Measurements from ENCODE around the gene ANKRD13B. TPM values are rescaled to one million over a fixed set of nuclear protein-coding genes. Genes with fewer than 3 reads are reported as not detected.

ANKRD13B gene
- total RNA-seq, 1 experiment from 2014 or later = 17.9 TPM

- peak; percentile 93 for TF ChIP-seq CTCF (IDR thresholded peaks at IDR 0.05; ENCODE audit: unreplicated experiment)
- no TSS peak for BruUV-seq (replicated peaks)
- Mint-ChIP-seq H3K27ac (ENCODE audit: low read depth, unreplicated experiment) (peak overlapping the region; percentile 85), H3K27me3 (ENCODE audit: insufficient read depth, unreplicated experiment) (no peaks in the 10 kb centered on the region), H3K9me3 (ENCODE audit: unreplicated experiment) (no peaks in the 10 kb centered on the region), H3K4me1 (ENCODE audit: insufficient read depth, unreplicated experiment) (peaks cover 23% of the 10 kb centered on the region), H3K36me3 (ENCODE audit: insufficient read depth, unreplicated experiment) (peaks cover 12% of the 10 kb centered on the region), H3K4me3 (ENCODE audit: unreplicated experiment) (peak overlapping the region; percentile 82)
- POLR2A ChIA-PET = interaction anchor here (0.6 to 4.8 kb wide), 17 partner anchors 9 to 866 kb away, joined by 3 to 81 read pairs (median 8); partner anchors contain the start of genes ABHD15, NUFIP2, SSH2 and TAOK1
- CTCF ChIA-PET = interaction anchor here (0.6 to 5.0 kb wide), 29 partner anchors 11 to 1112 kb away, joined by 3 to 89 read pairs (median 3); partner anchors contain the start of genes ABHD15 and TP53I13
- intact Hi-C loops (cut with micrococcal nuclease) = loop anchor here (1.0 to 2.0 kb wide), 5 partner anchors 12 to 339 kb away; partner anchors contain the start of genes SSH2 and TP53I13
- peak; percentile 90 for DNase-seq (ENCODE audit: unreplicated experiment)
Observed at GRCh38 chr17:29591737-29592608, 959 bp upstream of the ANKRD13B start.

GRCh38 chr17:29593591-29594518 lies 923 bp downstream of the ANKRD13B start:
- ChIA-PET POLR2A (interaction anchor here (1.0 to 4.8 kb wide), 7 partner anchors 11 to 224 kb away, joined by 3 to 81 read pairs (median 14); partner anchors contain the start of genes ABHD15 and TP53I13), CTCF (interaction anchor here (0.7 to 5.0 kb wide), 11 partner anchors 11 to 500 kb away, joined by 3 to 89 read pairs (median 5); partner anchors contain the start of genes ABHD15 and TP53I13)
- no peaks in the 10 kb centered on the region for H3K9me3 Mint-ChIP-seq (ENCODE audit: unreplicated experiment)
- BruUV-seq (replicated peaks) = no TSS peak
- intact Hi-C loops (cut with micrococcal nuclease) = loop anchor here (2.0 kb wide), 1 partner anchor 45 kb away; no protein-coding TSS in a partner anchor
- no peaks in the 10 kb centered on the region for H3K27me3 Mint-ChIP-seq (ENCODE audit: insufficient read depth, unreplicated experiment)
- H3K4me1 Mint-ChIP-seq (ENCODE audit: insufficient read depth, unreplicated experiment) = peaks cover 12% of the 10 kb centered on the region
- peak; percentile 43 for DNase-seq (ENCODE audit: unreplicated experiment)
- H3K36me3 Mint-ChIP-seq (ENCODE audit: insufficient read depth, unreplicated experiment) = peaks cover 7% of the 10 kb centered on the region
- peak overlapping the region; percentile 82 for H3K4me3 Mint-ChIP-seq (ENCODE audit: unreplicated experiment)
- TF ChIP-seq CTCF (IDR thresholded peaks at IDR 0.05; ENCODE audit: unreplicated experiment) = peak; percentile 24
- H3K27ac Mint-ChIP-seq (ENCODE audit: low read depth, unreplicated experiment) = no peak overlapping the region

GRCh38 chr17:29594519-29595090 lies 1.7 kb downstream of the ANKRD13B start:
- DNase-seq (ENCODE audit: unreplicated experiment) = no peak
- intact Hi-C loops (cut with micrococcal nuclease) = no loop called here
- POLR2A ChIA-PET = interaction anchor here (1.0 to 4.8 kb wide), 5 partner anchors 13 to 45 kb away, joined by 3 to 43 read pairs (median 11); partner anchors contain the start of genes ABHD15 and TP53I13
- CTCF ChIA-PET = interaction anchor here (1.0 to 5.0 kb wide), 6 partner anchors 12 to 55 kb away, joined by 3 to 57 read pairs (median 4); partner anchors contain the start of genes ABHD15 and TP53I13
- Mint-ChIP-seq H3K27ac (ENCODE audit: low read depth, unreplicated experiment) (no peak overlapping the region), H3K27me3 (ENCODE audit: insufficient read depth, unreplicated experiment) (no peaks in the 10 kb centered on the region), H3K36me3 (ENCODE audit: insufficient read depth, unreplicated experiment) (peaks cover 7% of the 10 kb centered on the region), H3K4me1 (ENCODE audit: insufficient read depth, unreplicated experiment) (peaks cover 12% of the 10 kb centered on the region), H3K9me3 (ENCODE audit: unreplicated experiment) (no peaks in the 10 kb centered on the region), H3K4me3 (ENCODE audit: unreplicated experiment) (peak overlapping the region; percentile 82)
- TF ChIP-seq CTCF (IDR thresholded peaks at IDR 0.05; ENCODE audit: unreplicated experiment) = no peak
- TSS peak; percentile 19 for BruUV-seq (replicated peaks)

All from MCF 10A (cell line).